T-helper 2 cell treated with Interferon-gamma antibody and Interleukin-4, amounts not matched to agents 5 μg/mL and 100 μg/mL, for 36 hours (primary cell): ENCODE results near the gene CDH3.

Experiments used
- DNase-seq: peaks from one replicate; pipeline ENCODE4 v3.0.0; 2021; ENCODE audit warnings: low spot score
- H3K27ac Mint-ChIP-seq: one replicate; pipeline ENCODE4 v1.8.0; 2021; ENCODE audit warnings: mild to moderate bottlenecking, mixed read lengths
- H3K27me3 Mint-ChIP-seq: one replicate; pipeline ENCODE4 v1.8.0; 2021; ENCODE audit warnings: low read depth, mixed read lengths
- H3K36me3 Mint-ChIP-seq: one replicate; pipeline ENCODE4 v1.8.0; 2021; ENCODE audit warnings: low read depth, mixed read lengths
- H3K4me1 Mint-ChIP-seq: one replicate; pipeline ENCODE4 v1.8.0; 2021; ENCODE audit warnings: low read depth, mixed read lengths
- H3K4me3 Mint-ChIP-seq: one replicate; pipeline ENCODE4 v1.8.0; 2022; ENCODE audit warnings: mild to moderate bottlenecking, moderate library complexity, mixed read lengths
- H3K9me3 Mint-ChIP-seq: one replicate; pipeline ENCODE4 v1.8.0; 2021; ENCODE audit warnings: mixed read lengths

CDH3 gene

GRCh38 chr16:68644715-68645493 is at the start of gene CDH3:
Gene CDH3, plus strand, starts transcription at chr16:68645310. Its CDS starts 70 bp downstream, at chr16:68645380.
- Mint-ChIP-seq H3K27ac (no peak within 1 kb of the TSS), H3K4me1 (no peaks in the 10 kb centered on the region), H3K9me3 (no peaks in the 10 kb centered on the region), H3K4me3 (no peak within 1 kb of the TSS), H3K27me3 (peaks cover 66% of the 10 kb centered on the region), H3K36me3 (no peaks in the 10 kb centered on the region)
- DNase-seq = no peak

- H3K4me3 Mint-ChIP-seq = no peak overlapping the region
- peaks cover 10% of the 10 kb centered on the region for H3K9me3 Mint-ChIP-seq
- H3K4me1 Mint-ChIP-seq = no peaks in the 10 kb centered on the region
- no peaks in the 10 kb centered on the region for H3K27me3 Mint-ChIP-seq
- H3K36me3 Mint-ChIP-seq = no peaks in the 10 kb centered on the region
- H3K27ac Mint-ChIP-seq = no peak overlapping the region
- DNase-seq = no peak
Observed at GRCh38 chr16:68596266-68596665, 48.8 kb upstream of the CDH3 start.

- Mint-ChIP-seq H3K4me3 (no peak overlapping the region), H3K4me1 (no peaks in the 10 kb centered on the region), H3K9me3 (no peaks in the 10 kb centered on the region), H3K27ac (no peak overlapping the region), H3K27me3 (no peaks in the 10 kb centered on the region), H3K36me3 (no peaks in the 10 kb centered on the region)
- DNase-seq = no peak
Observed at GRCh38 chr16:68599586-68599985, 45.5 kb upstream of the CDH3 start.

GRCh38 chr16:68605746-68606145 is 39.4 kb upstream of the CDH3 start:
- Mint-ChIP-seq H3K36me3 (no peaks in the 10 kb centered on the region), H3K27ac (no peak overlapping the region), H3K4me1 (no peaks in the 10 kb centered on the region), H3K27me3 (no peaks in the 10 kb centered on the region), H3K9me3 (peaks cover 4% of the 10 kb centered on the region), H3K4me3 (no peak overlapping the region)
- no peak for DNase-seq

GRCh38 chr16:68607443-68607842 is 37.7 kb upstream of the CDH3 start:
- Mint-ChIP-seq H3K27me3 (no peaks in the 10 kb centered on the region), H3K4me1 (no peaks in the 10 kb centered on the region), H3K9me3 (peaks cover 5% of the 10 kb centered on the region), H3K4me3 (no peak overlapping the region), H3K36me3 (no peaks in the 10 kb centered on the region), H3K27ac (no peak overlapping the region)
- DNase-seq = no peak

- DNase-seq = no peak
- H3K27ac Mint-ChIP-seq = no peak overlapping the region
- H3K4me1 Mint-ChIP-seq = no peaks in the 10 kb centered on the region
- no peaks in the 10 kb centered on the region for H3K36me3 Mint-ChIP-seq
- H3K27me3 Mint-ChIP-seq = no peaks in the 10 kb centered on the region
- H3K4me3 Mint-ChIP-seq = no peak overlapping the region
- H3K9me3 Mint-ChIP-seq = peaks cover 9% of the 10 kb centered on the region
Observed at GRCh38 chr16:68608330-68608729, 36.8 kb upstream of the CDH3 start.

- H3K27me3 Mint-ChIP-seq = no peaks in the 10 kb centered on the region
- no peaks in the 10 kb centered on the region for H3K4me1 Mint-ChIP-seq
- DNase-seq = no peak
- peaks cover 15% of the 10 kb centered on the region for H3K9me3 Mint-ChIP-seq
- H3K36me3 Mint-ChIP-seq = no peaks in the 10 kb centered on the region
- no peak overlapping the region for H3K4me3 Mint-ChIP-seq
- no peak overlapping the region for H3K27ac Mint-ChIP-seq
Observed at GRCh38 chr16:68612996-68613395, 32.1 kb upstream of the CDH3 start.

GRCh38 chr16:68617734-68618133 is 27.4 kb upstream of the CDH3 start:
- no peaks in the 10 kb centered on the region for H3K27me3 Mint-ChIP-seq
- no peak for DNase-seq
- no peak overlapping the region for H3K27ac Mint-ChIP-seq
- peaks cover 7% of the 10 kb centered on the region for H3K9me3 Mint-ChIP-seq
- H3K4me1 Mint-ChIP-seq = no peaks in the 10 kb centered on the region
- no peaks in the 10 kb centered on the region for H3K36me3 Mint-ChIP-seq
- no peak overlapping the region for H3K4me3 Mint-ChIP-seq

- Mint-ChIP-seq H3K9me3 (no peaks in the 10 kb centered on the region), H3K4me3 (no peak overlapping the region), H3K27me3 (peaks cover under 1% of the 10 kb centered on the region), H3K4me1 (no peaks in the 10 kb centered on the region), H3K27ac (no peak overlapping the region), H3K36me3 (no peaks in the 10 kb centered on the region)
- no peak for DNase-seq
Observed at GRCh38 chr16:68626557-68626956, 18.6 kb upstream of the CDH3 start.

- H3K27me3 Mint-ChIP-seq = peaks cover 3% of the 10 kb centered on the region
- DNase-seq = no peak
- H3K9me3 Mint-ChIP-seq = no peaks in the 10 kb centered on the region
- no peak overlapping the region for H3K27ac Mint-ChIP-seq
- H3K4me3 Mint-ChIP-seq = no peak overlapping the region
- H3K4me1 Mint-ChIP-seq = no peaks in the 10 kb centered on the region
- H3K36me3 Mint-ChIP-seq = no peaks in the 10 kb centered on the region
Observed at GRCh38 chr16:68627951-68628425, 17.1 kb upstream of the CDH3 start.

- H3K4me1 Mint-ChIP-seq = no peaks in the 10 kb centered on the region
- no peaks in the 10 kb centered on the region for H3K9me3 Mint-ChIP-seq
- DNase-seq = no peak
- H3K4me3 Mint-ChIP-seq = no peak overlapping the region
- no peak overlapping the region for H3K27ac Mint-ChIP-seq
- H3K27me3 Mint-ChIP-seq = peaks cover 3% of the 10 kb centered on the region
- H3K36me3 Mint-ChIP-seq = no peaks in the 10 kb centered on the region
Observed at GRCh38 chr16:68629351-68629910, 15.7 kb upstream of the CDH3 start.

- H3K27me3 Mint-ChIP-seq = peaks cover 7% of the 10 kb centered on the region
- no peak overlapping the region for H3K4me3 Mint-ChIP-seq
- H3K4me1 Mint-ChIP-seq = no peaks in the 10 kb centered on the region
- no peaks in the 10 kb centered on the region for H3K9me3 Mint-ChIP-seq
- no peak overlapping the region for H3K27ac Mint-ChIP-seq
- H3K36me3 Mint-ChIP-seq = no peaks in the 10 kb centered on the region
- no peak for DNase-seq
Observed at GRCh38 chr16:68636064-68636560, 9.0 kb upstream of the CDH3 start.

GRCh38 chr16:68636818-68637217 is 8.3 kb upstream of the CDH3 start:
- H3K4me3 Mint-ChIP-seq = no peak overlapping the region
- H3K27ac Mint-ChIP-seq = no peak overlapping the region
- peaks cover 8% of the 10 kb centered on the region for H3K27me3 Mint-ChIP-seq
- no peaks in the 10 kb centered on the region for H3K9me3 Mint-ChIP-seq
- no peaks in the 10 kb centered on the region for H3K4me1 Mint-ChIP-seq
- no peaks in the 10 kb centered on the region for H3K36me3 Mint-ChIP-seq
- no peak for DNase-seq

GRCh38 chr16:68640972-68641371 is 4.1 kb upstream of the CDH3 start:
- H3K27me3 Mint-ChIP-seq = peaks cover 38% of the 10 kb centered on the region
- H3K36me3 Mint-ChIP-seq = no peaks in the 10 kb centered on the region
- no peak overlapping the region for H3K4me3 Mint-ChIP-seq
- H3K4me1 Mint-ChIP-seq = no peaks in the 10 kb centered on the region
- H3K27ac Mint-ChIP-seq = no peak overlapping the region
- H3K9me3 Mint-ChIP-seq = no peaks in the 10 kb centered on the region
- no peak for DNase-seq
